SU-DHL-6 (cell line): ENCODE results near the gene ZNF804A.
A peak's percentile ranks its signal among the peaks of the same experiment; 100 is the strongest.

Experiments used
- H2AFZ ChIP-seq: fragments of 200-600 bp; sonication (generic); 2 replicates; pipeline ENCODE4 v1.6.1; 2014; ENCODE audit warnings: low read depth, mild to moderate bottlenecking, moderate library complexity, mixed read lengths, antibody characterized with exemption, low read length; ENCODE audit not compliant: severe bottlenecking
- H3F3A ChIP-seq: fragments of 200-600 bp; shearing (Covaris generic); 2 replicates; pipeline ENCODE4 v1.6.0; 2016; ENCODE audit warnings: antibody characterized with exemption, mild to moderate bottlenecking; ENCODE audit not compliant: insufficient read depth
- H3K27ac ChIP-seq: fragments of 200-600 bp; sonication (generic); 2 replicates; pipeline ENCODE4 v1.5.1; 2016; ENCODE audit warnings: low read depth, mild to moderate bottlenecking, low read length, moderate library complexity, mixed read lengths
- H3K27me3 ChIP-seq: fragments of 200-600 bp; sonication (generic), shearing (Covaris generic); 2 replicates; pipeline ENCODE4 v1.6.0; 2014; ENCODE audit warnings: mild to moderate bottlenecking, low read length
- H3K36me3 ChIP-seq: fragments of 200-600 bp; sonication (generic); 2 replicates; pipeline ENCODE4 v1.6.1; 2014; ENCODE audit warnings: mild to moderate bottlenecking, low read length, mixed read lengths
- H3K4me2 ChIP-seq: fragments of 300-600, 200-600 bp; shearing (Covaris generic), sonication (generic); 2 replicates; pipeline ENCODE4 v1.6.0; 2014; ENCODE audit warnings: low read length, low read depth, mild to moderate bottlenecking; ENCODE audit not compliant: poor library complexity, severe bottlenecking
- H3K4me3 ChIP-seq: fragments of 200-600 bp; sonication (generic); 2 replicates; pipeline ENCODE4 v1.5.1; 2014; ENCODE audit warnings: antibody characterized with exemption, low read length, mild to moderate bottlenecking, mixed read lengths; ENCODE audit not compliant: insufficient read depth, poor library complexity, severe bottlenecking
- H3K79me2 ChIP-seq: fragments of 200-600 bp; sonication (generic); 2 replicates; pipeline ENCODE4 v1.6.1; 2014; ENCODE audit warnings: mild to moderate bottlenecking, low read length, moderate library complexity; ENCODE audit not compliant: insufficient read depth
- H3K9ac ChIP-seq: fragments of 200-600 bp; sonication (generic); 2 replicates; pipeline ENCODE4 v1.7.0; 2014; ENCODE audit warnings: mild to moderate bottlenecking, low read length
- H3K9me2 ChIP-seq: fragments of 200-600 bp; sonication (generic); replicated peaks from 2 replicates; pipeline ENCODE4 v1.6.1; 2014; ENCODE audit warnings: low read length; ENCODE audit not compliant: insufficient read depth
- H3K9me3 ChIP-seq: fragments of 200-600 bp; sonication (generic); 2 replicates; pipeline ENCODE4 v1.6.1; 2014; ENCODE audit warnings: low read length, mixed read lengths; ENCODE audit not compliant: insufficient read depth
- H4K20me1 ChIP-seq: fragments of 200-600 bp; sonication (generic); 2 replicates; pipeline ENCODE4 v1.6.1; 2014; ENCODE audit warnings: low read depth, mild to moderate bottlenecking, antibody characterized with exemption, low read length, moderate library complexity, mixed read lengths
- EZH2phosphoT487 ChIP-seq: fragments of 200-600 bp; sonication (generic), shearing (Covaris generic); conservative IDR thresholded peaks from 2 replicates; pipeline ENCODE4 v1.6.1; 2018; ENCODE audit warnings: mild to moderate bottlenecking, antibody characterized with exemption, low read length, moderate library complexity, mixed read lengths
- TF ChIP-seq, protein P1 (sequence below): fragments of 200-600 bp; sonication (generic); IDR thresholded peaks from one replicate; pipeline ENCODE4 v1.5.1; 2017; ENCODE audit warnings: antibody characterized with exemption, mild to moderate bottlenecking, low read length, moderate library complexity; ENCODE audit not compliant: insufficient read depth, poor library complexity, severe bottlenecking

The ZNF804A gene

DNA sequence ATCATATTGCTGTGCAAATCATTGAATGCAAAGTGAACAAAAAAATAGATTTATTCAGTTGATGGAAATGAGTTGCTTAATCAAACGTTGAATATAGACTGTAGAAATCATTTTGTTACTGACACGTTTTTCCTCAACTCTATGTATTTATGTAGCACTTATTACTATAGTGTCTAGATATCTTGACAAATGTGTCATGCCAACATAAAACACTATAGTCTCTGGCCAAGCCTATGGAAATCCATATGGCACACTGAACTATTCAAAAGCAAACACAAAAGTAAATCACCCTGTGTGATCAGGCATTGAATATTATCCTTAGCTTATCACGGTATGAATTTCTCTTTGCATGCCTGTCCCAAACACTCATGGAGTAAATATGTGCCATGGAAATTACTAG lies 131.3 kb downstream of the ZNF804A start:
- Histone ChIP-seq H4K20me1 (peaks cover 29% of the 10 kb centered on the region), H3K27ac (peak overlapping the region; percentile 43), H3K9ac (no peak overlapping the region), H2AFZ (no peak overlapping the region), H3F3A (peaks cover 59% of the 10 kb centered on the region), H3K4me3 (no peak overlapping the region), H3K9me3 (no peaks in the 10 kb centered on the region), H3K4me2 (peak overlapping the region; percentile 49), H3K9me2 (no peaks in the 10 kb centered on the region), H3K27me3 (no peaks in the 10 kb centered on the region), H3K79me2 (peaks cover 99% of the 10 kb centered on the region), H3K36me3 (peaks cover 8% of the 10 kb centered on the region)
- no peak for TF ChIP-seq EZH2phosphoT487
- TF ChIP-seq, protein P1, sequence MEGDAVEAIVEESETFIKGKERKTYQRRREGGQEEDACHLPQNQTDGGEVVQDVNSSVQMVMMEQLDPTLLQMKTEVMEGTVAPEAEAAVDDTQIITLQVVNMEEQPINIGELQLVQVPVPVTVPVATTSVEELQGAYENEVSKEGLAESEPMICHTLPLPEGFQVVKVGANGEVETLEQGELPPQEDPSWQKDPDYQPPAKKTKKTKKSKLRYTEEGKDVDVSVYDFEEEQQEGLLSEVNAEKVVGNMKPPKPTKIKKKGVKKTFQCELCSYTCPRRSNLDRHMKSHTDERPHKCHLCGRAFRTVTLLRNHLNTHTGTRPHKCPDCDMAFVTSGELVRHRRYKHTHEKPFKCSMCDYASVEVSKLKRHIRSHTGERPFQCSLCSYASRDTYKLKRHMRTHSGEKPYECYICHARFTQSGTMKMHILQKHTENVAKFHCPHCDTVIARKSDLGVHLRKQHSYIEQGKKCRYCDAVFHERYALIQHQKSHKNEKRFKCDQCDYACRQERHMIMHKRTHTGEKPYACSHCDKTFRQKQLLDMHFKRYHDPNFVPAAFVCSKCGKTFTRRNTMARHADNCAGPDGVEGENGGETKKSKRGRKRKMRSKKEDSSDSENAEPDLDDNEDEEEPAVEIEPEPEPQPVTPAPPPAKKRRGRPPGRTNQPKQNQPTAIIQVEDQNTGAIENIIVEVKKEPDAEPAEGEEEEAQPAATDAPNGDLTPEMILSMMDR = no peak

DNA sequence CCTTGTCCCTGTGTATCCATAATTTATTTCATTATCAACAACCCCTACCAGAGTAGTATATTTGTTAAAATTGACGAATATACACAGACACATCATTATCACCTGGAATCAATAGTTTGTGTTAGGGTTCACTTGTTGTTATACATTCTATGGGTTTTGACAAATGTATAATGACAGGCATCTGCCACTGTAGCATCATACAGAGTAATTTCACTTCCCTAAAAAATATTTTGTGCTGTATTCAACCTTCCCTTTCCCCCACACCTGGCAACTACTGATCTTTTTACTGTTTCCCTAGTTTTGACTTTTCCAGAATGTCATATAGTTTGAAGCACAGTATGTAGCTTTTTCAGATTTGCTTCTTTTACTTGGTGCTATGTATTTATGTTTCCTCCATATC lies 132.0 kb downstream of the ZNF804A start:
- Histone ChIP-seq H3K4me3 (no peak overlapping the region), H2AFZ (no peak overlapping the region), H3K9me3 (no peaks in the 10 kb centered on the region), H3K27ac (peak overlapping the region; percentile 43), H4K20me1 (peaks cover 29% of the 10 kb centered on the region), H3K9ac (no peak overlapping the region), H3F3A (peaks cover 54% of the 10 kb centered on the region), H3K9me2 (no peaks in the 10 kb centered on the region), H3K27me3 (no peaks in the 10 kb centered on the region), H3K4me2 (peak overlapping the region; percentile 49), H3K79me2 (peaks cover 100% of the 10 kb centered on the region), H3K36me3 (peaks cover 11% of the 10 kb centered on the region)
- TF ChIP-seq EZH2phosphoT487 = no peak
- TF ChIP-seq, protein P1 = no peak

DNA sequence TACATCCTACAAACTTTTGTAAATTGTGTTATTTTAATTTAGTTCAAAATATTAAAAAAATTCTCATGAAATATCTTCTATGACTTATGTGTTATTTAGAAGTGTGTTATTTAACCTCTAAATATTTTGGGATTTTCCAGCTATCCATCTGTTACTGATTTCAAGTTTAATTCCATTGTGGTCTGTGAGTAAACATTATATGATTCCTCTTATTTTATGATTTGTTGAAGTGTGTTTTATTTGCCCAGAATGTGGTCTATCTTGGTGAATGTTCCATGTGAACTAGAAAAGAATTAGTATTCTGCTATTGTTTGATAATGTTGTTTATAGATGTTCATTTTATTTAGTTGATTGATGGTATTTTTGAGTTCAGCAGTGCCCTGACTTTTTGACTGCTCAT lies 136.0 kb downstream of the ZNF804A start:
- no peaks in the 10 kb centered on the region for H3K27me3 ChIP-seq
- peak overlapping the region; percentile 55 for H3K4me2 ChIP-seq
- H3K4me3 ChIP-seq = no peak overlapping the region
- no peaks in the 10 kb centered on the region for H3K9me3 ChIP-seq
- H3K27ac ChIP-seq = peak overlapping the region; percentile 40; the same call in 1 of the 2 replicates
- H2AFZ ChIP-seq = no peak overlapping the region
- no peak overlapping the region for H3K9ac ChIP-seq
- no peak for TF ChIP-seq EZH2phosphoT487
- TF ChIP-seq, protein P1 = no peak
- peaks cover 27% of the 10 kb centered on the region for H4K20me1 ChIP-seq
- H3K36me3 ChIP-seq = peaks cover 31% of the 10 kb centered on the region
- peaks cover 41% of the 10 kb centered on the region for H3F3A ChIP-seq
- peaks cover 100% of the 10 kb centered on the region for H3K79me2 ChIP-seq
- no peaks in the 10 kb centered on the region for H3K9me2 ChIP-seq

DNA sequence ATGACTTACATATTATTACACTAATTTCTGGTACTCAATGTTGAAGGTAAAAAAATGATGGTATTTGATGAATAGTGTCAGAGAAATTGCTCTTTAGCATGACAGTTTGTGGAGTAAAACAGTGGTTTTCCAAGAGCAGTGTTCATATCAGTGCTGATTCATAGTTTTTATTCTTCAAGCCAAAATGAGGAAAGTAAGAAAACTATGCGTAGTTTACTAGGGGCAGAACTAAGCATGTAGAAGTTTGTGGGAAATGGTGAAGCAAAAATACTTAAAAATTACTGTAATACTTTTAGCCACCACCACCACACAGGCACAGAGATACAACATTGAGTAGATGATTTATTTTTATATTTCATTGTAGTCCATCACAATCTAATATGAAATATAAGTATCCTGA lies 137.3 kb downstream of the ZNF804A start:
- TF ChIP-seq, protein P1 = no peak
- TF ChIP-seq EZH2phosphoT487 = no peak
- no peaks in the 10 kb centered on the region for H3K9me2 ChIP-seq
- peaks cover 31% of the 10 kb centered on the region for H3F3A ChIP-seq
- H3K79me2 ChIP-seq = peaks cover 100% of the 10 kb centered on the region
- H3K4me2 ChIP-seq = no peak overlapping the region
- peaks cover 27% of the 10 kb centered on the region for H4K20me1 ChIP-seq
- H3K36me3 ChIP-seq = peaks cover 37% of the 10 kb centered on the region
- H3K27ac ChIP-seq = no peak overlapping the region
- H3K9ac ChIP-seq = no peak overlapping the region
- no peak overlapping the region for H3K4me3 ChIP-seq
- H2AFZ ChIP-seq = no peak overlapping the region
- no peaks in the 10 kb centered on the region for H3K9me3 ChIP-seq
- no peaks in the 10 kb centered on the region for H3K27me3 ChIP-seq
